Stimulated activated CD8-positive, alpha-beta memory T cell treated with anti-CD3 and anti-CD28 coated beads, Interleukin-7, amount 100 ng/mL, for 24 hours (primary cell): ENCODE data around the gene MRPS27.

ENCODE experiments used
- DNase-seq: peaks from one replicate; pipeline ENCODE4 v3.0.0-alpha.2; 2020; ENCODE audit warnings: low read depth

MRPS27 gene

DNA sequence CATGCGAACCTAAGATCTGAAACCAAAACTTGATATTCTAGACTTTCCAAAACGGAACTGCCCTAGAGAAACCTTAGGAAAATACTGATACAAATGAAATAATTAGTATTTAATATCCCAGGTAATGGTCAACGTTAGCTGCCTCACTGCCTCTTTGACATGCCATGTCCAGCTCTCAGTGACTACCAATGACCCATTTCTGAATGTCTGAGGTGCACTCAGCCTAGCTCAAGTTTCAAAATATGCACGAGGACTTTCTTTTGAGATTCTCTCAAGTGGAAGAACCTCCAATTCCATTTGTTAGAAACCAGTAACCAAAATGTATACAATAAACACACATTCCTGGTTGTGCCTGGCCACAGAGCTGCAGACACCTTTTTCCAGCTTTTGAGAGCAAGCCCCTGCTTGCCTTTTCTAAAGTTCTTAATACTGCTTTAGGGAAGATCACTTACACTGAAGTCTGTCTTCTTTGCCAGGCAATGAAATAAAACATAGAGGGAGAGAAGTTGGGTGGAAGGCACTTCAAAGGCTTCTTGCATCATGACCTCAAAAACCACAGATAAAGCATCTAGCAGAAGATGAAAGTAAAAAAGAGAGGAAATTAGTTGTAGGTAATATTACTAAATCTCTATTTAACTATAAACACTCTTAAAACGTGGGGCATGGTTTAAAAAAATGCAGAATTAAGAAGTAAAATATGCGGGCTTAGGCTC is 87.9 kb downstream of the MRPS27 start:
- no peak for DNase-seq

DNA sequence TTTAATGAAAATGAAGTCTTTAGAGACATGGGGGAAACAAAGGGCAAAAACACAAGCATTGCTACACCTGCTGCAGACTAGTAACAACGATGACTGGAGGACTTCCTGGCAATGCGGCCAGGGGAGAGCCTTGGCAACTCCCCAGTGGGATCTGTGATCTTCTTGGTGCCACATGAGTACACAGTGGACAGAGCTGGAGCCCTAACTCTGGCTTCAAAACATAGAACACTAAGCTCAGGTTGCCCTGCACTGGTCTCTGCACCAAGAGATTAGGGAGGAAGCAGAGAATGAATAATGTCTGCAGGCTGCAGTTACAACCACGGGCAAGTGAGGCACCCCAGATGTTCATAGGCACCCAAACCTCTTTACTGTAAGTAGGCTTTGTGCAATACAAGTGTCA is 91.1 kb downstream of the MRPS27 start:
- no peak for DNase-seq

DNA sequence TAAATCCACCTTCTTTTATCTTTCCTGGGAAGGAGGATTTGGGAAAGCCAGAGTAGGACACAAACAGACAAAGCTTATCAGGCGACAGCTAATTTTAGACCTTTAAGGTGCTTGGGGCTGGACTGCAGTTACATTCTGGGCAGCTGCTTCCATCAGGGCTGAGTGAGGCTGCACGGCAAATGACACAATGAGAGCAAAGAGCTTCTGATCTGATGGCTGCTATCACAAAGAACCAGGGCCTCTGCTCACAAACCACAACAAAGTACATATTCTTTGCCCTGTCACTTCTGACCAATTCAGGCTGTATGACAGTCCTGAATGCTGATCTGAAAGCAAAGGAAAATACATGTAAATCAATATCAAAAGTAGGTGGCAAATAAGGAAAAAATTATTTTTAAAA is 93.1 kb downstream of the MRPS27 start:
- no peak for DNase-seq

DNA sequence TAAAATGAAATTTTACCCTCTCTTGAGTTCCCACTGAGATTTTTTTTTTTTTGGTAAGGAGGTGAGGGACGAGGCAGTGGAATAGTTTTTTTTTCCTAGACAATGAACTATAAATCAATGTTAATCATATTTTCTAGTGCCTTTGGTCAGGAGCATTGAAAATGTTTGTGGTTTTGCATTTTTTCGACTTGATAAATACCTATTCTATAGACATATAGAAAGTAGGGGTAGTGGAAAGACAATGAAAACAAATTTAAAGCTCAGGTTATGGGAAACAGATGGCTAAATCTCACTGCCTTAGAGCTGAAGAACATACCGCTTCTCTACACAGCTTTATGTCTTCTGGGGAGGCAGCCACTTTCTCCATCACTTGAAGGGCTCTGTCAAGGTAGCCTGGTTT is 94.3 kb downstream of the MRPS27 start:
- DNase-seq = no peak

DNA sequence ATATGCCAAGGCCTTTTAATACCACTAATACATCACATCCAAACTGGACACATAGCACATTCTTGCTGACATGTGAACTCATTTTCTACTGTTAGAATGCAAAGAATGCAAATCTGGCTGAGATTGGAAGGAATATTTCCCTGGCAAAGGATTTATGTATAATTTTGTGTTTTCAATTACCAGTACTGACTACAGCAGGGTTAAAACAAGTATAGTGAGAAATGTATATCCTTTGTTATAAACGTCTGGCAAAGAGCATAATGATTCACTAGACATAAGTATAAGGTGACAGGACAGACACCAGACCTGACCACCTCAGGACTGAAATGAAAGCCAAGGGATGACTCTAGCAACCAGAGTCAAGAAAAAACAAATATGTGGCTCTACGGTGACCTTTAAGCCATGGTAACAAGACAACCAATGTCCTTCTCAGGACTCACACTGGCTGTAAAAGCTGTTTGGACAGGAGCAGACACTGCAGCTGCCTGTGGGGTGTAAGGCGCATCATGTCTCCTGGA is 95.0 kb downstream of the MRPS27 start:
- DNase-seq = no peak

DNA sequence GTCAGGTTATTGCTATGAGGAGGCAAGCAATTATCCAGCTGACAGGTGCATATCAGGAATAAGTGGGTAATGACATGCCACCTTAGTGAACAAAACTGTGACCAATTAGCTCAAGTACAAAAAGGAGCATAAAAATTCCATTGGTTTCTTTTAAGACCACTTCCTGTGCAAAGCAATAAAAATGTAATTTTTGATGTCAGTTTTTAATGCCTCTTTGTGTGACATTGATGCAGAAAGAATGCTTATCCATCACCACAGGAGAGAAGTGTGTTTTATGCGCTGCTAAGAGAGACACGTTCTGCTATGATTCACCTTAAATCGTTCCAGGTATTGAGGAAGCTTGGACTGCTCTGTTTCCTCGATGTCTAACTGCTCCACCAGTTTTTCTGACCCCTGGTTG is 96.7 kb downstream of the MRPS27 start:
- no peak for DNase-seq

DNA sequence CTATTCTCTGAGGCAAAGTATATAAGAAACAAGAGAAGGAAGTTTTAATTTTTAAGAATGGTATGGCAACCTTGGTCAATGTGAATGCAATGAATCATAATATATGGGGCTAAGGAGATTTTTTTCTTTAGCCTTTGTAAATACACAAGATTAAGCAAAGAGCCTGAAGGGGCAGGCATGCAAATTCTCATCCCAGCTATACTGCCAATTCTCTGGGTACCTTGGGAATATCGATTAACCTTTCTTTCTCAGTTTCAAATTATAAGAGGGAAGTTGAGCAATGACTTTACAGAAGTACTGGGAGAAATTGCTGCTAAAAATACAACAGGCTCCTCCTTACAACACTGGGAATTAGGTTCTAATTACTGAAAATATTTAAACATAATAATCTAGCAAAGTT is 97.5 kb downstream of the MRPS27 start:
- no peak for DNase-seq

DNA sequence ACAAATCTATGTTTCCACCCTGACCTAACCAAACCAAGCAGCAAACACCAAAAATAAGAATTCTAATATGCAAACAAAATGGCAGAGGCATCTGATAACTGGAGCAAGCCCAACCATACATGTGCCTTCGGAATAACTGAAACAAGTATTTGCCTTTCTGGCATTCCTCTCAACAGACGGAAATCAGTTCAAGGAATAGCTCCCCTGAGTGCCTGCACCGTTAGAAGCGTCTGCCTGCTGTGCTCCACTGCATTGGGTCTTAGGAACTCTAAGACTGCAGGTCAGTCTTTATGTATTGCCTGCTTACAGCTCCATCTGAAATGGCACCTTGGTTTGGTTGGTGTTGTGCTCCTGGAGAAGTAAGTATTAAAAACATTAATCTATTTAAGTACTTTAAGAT is 98.5 kb downstream of the MRPS27 start:
- DNase-seq = no peak

DNA sequence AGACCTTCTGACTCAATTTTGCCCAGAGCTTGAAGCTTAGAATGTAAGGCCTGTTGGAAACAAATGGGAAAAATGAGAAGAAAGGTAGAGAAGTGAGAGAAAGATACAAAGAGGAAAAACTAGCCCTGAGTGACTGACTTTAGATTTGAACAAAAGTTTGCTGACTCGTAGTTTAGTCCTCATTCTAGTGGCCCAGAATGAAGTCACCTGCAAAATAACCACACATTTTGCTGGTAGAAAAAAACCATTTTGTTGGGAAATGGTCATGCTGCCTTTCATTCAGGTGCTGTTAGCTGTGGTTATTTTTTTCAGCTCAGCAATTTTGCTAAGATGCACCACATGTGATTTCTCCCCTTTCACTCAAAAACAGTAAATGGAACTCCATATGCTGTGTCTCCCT is 98.9 kb downstream of the MRPS27 start:
- no peak for DNase-seq

DNA sequence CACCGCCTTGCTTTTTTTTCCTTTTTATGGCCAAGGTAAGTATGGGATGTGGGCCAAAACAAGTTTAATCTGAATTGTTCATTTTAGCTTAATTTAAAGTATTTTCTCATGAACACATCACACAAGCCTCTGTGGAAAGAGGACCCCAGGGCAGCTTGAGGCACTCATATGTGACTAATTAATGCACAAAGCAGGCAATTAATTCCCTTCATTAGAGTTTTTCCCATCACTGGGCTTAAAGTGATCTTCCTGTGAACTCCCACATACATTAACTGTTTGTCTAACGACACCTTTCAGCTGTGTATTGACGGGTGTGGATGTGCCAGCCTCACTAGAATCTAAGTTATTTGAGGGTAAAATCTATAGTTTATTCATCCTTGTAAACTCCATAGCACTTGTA is 103.3 kb downstream of the MRPS27 start:
- DNase-seq = no peak

DNA sequence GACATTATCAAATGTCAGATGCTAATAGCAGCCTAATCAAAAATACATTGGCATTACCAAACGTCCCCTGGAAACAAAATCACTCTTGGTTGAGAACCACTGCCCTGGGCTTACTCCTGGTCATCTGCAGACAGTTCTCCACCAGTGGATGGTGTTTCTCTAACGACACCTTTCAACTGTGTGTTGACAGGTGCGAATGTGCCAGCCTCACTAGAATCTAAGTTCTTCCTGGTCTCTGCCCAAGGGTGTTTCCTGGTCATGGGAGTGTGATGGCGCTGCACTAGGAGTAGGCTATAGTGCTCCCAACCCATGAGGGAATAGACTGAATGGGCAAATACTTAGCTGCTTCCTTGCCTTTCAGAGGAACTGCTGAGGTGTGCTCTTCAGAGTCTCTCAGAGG is 105.9 kb downstream of the MRPS27 start:
- DNase-seq = no peak

DNA sequence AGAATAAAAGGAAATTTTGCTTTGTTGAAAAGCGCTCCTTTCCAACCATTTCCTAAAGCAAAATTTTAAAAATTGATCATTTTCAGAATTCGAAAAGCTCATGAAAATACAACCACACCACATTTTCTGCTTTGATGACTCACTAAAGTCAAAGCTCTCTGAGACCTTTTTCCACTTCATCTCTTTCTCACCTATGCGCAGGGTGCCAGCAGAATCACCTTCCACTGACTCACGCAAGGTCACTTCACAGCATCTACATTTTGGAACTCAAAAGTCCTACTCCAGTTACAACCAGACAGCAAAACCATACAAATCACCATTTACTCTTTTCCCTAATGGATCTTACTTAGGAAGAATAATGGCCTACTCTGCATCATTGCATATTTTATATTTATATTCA is 106.6 kb downstream of the MRPS27 start:
- DNase-seq = no peak

DNA sequence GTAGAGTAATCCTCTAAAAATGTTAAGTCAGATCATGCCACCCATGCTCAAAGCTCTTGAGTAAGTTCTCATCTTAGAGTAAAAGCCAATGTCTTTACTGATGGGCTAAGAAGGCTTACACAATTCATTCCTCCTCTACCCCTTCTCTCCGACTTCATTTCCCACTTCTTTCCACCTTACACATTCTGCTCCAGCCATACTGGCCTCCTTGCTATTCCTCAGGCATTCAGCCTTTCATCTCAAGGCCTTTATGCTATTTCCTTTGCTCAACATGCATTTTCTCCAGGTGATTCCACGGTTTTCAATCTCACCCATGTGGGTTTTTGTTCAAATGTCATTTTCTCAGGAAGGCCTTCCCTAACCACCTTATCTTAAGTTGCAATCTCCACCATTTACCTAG is 107.9 kb downstream of the MRPS27 start:
- no peak for DNase-seq

DNA sequence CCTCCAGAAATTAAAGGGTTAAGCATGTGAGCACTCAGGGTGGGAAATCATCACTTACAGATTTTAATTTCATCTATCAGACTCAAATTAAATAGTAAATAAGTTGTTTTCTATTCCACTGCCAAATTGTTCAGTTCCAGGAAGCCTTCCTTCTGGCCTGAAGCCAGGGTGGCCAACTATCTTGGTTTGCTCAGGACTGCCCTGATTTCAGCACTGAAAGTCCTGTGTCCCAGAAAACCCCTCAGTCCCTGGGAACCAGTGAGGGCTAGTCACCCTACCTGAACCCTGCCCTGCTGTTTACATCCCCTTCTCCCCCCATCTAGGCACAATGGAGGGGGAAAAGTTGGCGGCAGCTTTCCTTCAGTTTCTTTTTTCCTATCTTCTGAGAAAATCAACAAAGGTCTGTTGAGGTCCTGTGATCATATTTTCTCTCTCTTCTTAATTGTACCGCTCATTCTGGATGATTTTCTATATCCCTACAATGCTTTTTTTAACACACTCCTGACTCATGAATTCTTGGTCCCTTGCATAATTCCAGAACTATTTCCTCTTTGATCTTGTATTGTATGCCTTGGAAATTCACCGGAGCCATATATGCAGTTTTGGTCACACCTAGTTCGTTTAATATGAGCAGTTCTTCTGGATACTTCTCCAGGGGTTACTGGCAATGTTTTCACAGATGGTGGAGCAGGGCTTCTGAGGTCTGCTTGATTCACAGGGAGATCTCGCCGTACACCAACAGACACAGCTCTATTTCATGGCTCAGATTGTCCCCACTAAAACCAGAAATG is 109.0 kb downstream of the MRPS27 start:
- DNase-seq = no peak

DNA sequence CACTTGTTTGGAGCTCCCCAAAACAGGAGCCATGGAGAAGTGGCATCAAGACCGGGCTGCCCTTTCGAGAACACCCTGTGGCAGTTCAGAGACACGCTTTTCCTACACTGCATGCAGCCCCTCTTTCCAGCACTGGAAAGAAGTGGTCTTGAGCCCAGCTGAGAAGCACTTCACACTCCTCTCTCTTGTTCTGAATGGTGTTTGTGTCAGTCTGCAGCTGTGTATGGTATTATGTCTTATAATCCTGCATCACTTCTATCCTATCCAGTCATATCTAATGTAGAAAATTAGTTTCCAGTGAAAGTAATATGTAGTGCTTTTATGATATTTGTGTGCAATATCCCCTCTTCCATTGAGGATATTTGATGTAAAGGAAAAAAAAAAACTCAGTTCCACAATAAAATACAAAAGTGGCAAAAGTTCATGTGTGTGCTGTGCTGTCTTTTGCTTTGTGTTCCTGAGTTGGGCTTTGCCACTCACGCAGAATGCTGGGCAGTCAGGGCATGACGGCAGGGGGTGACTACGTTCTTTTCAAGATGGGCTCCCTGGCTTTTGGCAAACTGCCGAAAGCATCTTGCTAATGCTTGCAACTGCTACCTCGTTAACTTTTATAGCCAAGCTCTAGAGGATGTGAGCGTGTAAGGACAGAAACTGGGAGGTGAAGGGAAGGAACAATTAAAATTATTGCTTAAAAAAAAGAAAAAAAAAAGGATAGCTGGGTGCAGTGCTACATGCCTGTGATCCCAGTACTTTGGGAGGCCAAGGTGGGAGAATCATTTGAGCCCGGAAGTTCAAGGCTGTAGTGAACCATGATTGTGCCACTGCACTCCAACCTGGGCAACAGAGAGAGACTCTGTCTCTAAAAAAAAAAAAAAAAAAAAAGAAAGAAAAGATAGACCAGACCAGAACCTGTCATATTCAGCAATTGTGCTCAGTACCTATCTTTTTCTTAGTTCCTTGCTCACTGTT is 110.6 kb downstream of the MRPS27 start:
- no peak for DNase-seq

DNA sequence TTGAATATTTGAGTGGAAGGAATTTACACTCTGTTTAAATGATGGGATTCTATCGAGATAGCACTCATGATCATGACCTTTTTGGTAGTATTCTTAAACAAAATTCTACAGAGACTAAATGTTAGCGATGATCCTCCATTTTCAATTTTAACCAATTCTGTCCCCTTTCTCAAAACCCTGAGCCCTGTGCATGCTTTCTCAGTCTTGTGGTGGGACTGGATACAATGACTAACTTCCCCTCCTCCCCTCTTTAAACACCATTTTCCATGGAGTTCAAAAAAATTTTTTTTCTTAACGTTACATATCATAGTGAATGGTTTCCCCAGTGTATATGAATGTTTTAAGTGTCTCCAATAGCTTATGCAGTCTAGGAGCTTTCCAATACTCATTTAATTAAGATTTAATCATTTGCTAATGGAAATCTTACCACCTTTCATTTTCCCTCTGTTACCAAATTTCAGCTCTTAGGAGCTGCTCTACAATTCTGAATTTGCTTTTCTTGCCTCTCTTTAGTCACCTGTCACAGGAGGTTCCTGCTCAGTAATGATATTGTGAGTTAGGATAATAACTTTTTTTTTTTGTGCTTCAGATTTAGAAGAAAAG is 111.6 kb downstream of the MRPS27 start:
- DNase-seq = no peak

DNA sequence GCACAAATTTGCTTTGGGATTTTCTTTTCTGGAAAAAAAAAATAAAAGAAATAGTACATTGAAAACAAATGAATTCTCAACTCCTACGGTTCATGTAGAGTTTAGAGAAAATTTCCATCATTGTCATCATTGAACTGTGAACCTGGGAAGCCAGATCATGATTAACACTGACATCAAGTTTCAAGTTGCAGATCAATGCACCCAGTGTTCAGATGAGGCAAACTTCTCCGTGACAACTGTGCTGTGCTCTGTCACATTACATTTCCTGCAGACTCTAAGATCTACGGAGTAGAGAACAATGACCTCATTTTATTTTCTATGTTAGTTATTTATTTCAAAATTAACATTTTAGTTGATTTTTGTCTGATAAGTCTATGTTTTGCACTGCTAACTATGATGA is 113.0 kb downstream of the MRPS27 start:
- no peak for DNase-seq

DNA sequence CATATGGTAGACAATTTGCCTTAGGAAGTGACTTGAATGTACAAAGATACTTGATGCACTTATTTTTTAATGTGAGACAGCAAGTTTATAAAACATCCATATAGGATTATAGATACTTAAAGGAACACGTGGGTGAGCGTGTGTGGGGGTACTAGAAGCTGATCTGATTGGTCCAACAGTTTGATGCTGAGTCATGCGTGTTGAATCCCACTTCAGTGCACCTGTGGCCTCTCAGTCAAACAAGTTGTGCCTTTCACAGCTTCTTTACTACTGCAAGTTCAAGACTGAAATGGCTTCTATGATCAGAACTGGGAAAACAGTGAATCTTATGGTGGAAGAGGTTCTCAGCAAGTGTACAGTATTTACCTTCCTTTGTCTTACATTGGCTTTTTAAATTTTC is 113.9 kb downstream of the MRPS27 start:
- no peak for DNase-seq

DNA sequence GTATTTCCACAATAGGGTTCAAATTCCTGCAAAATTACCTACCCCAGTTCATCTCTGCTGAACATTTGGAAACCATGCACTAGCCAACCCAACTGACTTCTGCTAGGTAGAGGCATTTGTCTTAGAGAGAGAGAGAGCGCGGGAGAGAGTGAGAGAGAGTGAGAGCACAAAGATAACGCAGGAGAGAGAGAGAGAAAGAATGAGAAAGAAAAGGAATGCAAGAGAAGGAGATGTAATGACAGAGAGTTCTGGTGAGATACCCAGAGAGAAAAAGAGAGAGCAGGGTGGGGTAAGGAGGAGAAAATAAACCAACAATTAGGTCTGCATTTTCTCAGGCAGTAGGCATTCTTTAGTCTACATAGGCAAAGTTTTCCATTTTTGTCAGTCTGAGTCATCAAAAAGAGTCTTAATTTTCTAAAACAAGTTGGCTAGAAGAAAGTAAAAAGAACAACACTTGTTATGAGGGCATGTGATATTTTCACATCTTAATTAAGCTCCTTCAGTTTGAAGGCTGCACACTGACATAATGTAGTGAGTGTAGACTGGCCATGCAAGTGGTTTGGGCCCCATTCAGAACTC is 114.5 kb downstream of the MRPS27 start:
- no peak for DNase-seq

DNA sequence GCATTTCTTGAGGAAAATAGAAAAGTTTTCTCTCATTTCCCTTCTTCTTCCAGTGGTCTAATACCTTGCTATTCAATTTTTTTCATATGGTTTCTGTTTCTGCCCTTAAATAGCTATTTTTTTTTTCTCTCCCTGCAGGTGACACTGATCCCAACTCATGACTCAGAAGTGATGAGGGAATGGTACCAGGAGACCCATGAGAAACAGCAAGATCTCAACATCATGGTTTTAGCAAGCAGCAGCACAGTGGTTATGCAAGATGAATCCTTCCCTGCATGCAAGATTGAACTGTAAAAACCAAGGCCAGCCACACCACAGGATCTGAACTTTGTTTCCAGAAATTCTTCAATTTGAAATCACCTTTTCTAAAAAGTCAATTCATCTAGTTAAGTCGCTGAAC is 115.1 kb downstream of the MRPS27 start:
- DNase-seq = no peak

DNA sequence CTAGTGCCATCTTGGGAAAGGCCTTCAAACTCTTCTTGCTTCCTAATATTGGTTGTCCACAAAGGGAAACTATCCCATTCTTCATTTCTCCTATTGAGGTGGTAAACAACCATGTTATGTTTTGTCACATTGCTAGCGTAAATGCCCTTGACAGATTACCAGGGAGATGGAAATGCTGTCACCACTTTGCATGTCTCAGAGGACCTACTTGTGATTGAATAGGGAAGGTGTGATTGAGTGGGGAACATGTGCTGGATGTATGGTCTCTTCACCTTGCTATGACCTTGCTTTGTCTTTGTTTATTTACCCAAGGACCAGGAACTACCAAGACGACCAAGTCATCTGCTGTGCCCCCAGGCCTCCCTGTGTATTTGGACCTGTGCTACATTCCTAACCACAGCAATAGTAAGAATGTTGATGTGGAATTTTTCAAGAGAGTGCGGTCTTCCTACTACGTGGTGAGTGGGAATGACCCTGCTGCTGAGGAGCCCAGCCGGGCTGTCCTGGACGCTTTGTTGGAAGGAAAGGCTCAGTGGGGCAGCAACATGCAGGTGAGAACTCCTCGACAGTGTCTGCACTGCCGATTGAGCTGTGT is 116.7 kb downstream of the MRPS27 start:
- no peak for DNase-seq
